ENCODE results near the gene CACNA2D4. TPM values are rescaled to one million over a fixed set of nuclear protein-coding genes. Genes with fewer than 3 reads are reported as not detected.

CACNA2D4 gene
- total RNA-seq, 4 donors from 2014 or later = 3.3 to 29.1 (median 11.5) TPM

- TF ChIP-seq CTCF (IDR thresholded peaks at IDR 0.05; ENCODE audit: low read depth) = no peak
These were observed 9.4 kb upstream of the CACNA2D4 start for GRCh38 chr12:1927751-1928351.

- TF ChIP-seq CTCF (IDR thresholded peaks at IDR 0.05; ENCODE audit: low read depth) = no peak
These were observed 8.7 kb upstream of the CACNA2D4 start for GRCh38 chr12:1927051-1927680.

- no peak for TF ChIP-seq CTCF (IDR thresholded peaks at IDR 0.05; ENCODE audit: low read depth)
These were observed 7.8 kb upstream of the CACNA2D4 start for GRCh38 chr12:1926251-1926657.

GRCh38 chr12:1925684-1926006 lies 7.2 kb upstream of the CACNA2D4 start:
- no peak for TF ChIP-seq CTCF (IDR thresholded peaks at IDR 0.05; ENCODE audit: low read depth)

GRCh38 chr12:1924996-1925683 lies 6.7 kb upstream of the CACNA2D4 start:
- TF ChIP-seq CTCF (IDR thresholded peaks at IDR 0.05; ENCODE audit: low read depth) = no peak

- TF ChIP-seq CTCF (IDR thresholded peaks at IDR 0.05; ENCODE audit: low read depth) = no peak
These were observed 4.5 kb upstream of the CACNA2D4 start for GRCh38 chr12:1922985-1923384.

GRCh38 chr12:1922075-1922709 lies 3.7 kb upstream of the CACNA2D4 start:
- TF ChIP-seq CTCF (IDR thresholded peaks at IDR 0.05; ENCODE audit: low read depth) = no peak
